ENCODE measurements around the gene DPH3.
A peak's percentile ranks its signal among the peaks of the same experiment; 100 is the strongest.
"Not testable (repeated sequence)": the region's sequence is repeated elsewhere in the genome, so short reads cannot be mapped to it uniquely, and the experiment has no call there.

The DPH3 gene

DNA sequence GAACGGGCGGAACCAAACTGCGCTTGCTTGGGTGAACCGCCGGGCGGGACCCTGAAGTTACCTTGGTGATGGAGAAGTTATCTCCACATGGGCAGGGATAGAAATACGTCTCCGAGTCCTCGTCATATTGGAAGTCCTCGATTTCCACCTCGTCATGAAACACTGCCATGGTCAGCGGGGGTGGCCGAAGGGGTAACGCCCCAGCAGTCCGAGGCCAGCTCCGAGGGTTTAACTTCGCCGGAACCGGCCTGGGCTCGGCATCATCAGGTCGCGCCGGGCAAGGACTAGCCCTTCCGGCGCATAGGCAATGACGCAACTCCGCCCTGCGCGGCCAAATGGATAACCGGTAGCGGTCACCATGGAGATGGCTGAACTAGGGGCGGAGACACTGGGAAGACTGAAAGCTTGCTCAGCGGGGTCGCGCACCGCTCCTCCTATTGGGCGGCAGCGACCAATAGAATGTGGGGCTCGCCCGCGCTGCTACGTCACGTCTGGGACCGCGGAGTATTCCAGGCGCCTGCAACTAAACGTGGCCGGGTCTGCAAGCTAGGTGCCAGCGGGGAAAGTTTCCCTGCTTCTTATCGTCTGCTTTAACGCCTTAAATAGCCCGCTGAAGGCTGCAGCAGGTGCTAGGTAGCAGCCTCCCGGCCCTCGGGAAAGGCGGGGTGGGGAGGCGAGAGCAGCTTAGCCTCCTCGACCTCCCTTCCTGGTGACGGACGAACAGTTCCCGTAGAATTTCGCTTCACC, at the start of gene DPH3, which contains the start of gene OXNAD1:
Gene DPH3 (minus strand): TSS at position 236 of the 747 bp plus-strand sequence. CDS start 67 bp downstream, at position 169.
Gene OXNAD1 (plus strand): TSS at position 505 of the 747 bp plus-strand sequence. CDS start 5,741 bp downstream, outside the sequence.
- peaks cover 0 to 18% (median 0%) of the 10 kb centered on the region in 11 experiments; a peak in 6 of 22 replicates for H4K20me1 ChIP-seq
- H3K36me3 ChIP-seq, result peaks cover 13 to 31% (median 22%) of the 10 kb centered on the region in 11 experiments; a peak in 20 of 22 replicates
- peak within 1 kb of the TSS; percentile 89 to 98 (median 93) for H3K4me2 ChIP-seq
- H3K9me3 ChIP-seq (replicated peaks in 1 of 11), result no peaks in the 10 kb centered on the region
- no peaks in the 10 kb centered on the region for H3K27me3 ChIP-seq
- peak within 1 kb of the TSS; percentile 79 to 91 (median 86) for H3K9ac ChIP-seq
- TF ChIP-seq Cebpa-rat (IDR thresholded peaks at IDR 0.05), result peak in 2 of 11 experiments; percentile 29 to 52; a peak in 2 of 22 replicates
- H3K27ac ChIP-seq, result peak within 1 kb of the TSS; percentile 69 to 90 (median 77)
- peaks cover 32 to 65% (median 43%) of the 10 kb centered on the region in 10 experiments for H3K4me1 ChIP-seq
- peak within 1 kb of the TSS; percentile 77 to 96 (median 85) for H3K4me3 ChIP-seq

DNA sequence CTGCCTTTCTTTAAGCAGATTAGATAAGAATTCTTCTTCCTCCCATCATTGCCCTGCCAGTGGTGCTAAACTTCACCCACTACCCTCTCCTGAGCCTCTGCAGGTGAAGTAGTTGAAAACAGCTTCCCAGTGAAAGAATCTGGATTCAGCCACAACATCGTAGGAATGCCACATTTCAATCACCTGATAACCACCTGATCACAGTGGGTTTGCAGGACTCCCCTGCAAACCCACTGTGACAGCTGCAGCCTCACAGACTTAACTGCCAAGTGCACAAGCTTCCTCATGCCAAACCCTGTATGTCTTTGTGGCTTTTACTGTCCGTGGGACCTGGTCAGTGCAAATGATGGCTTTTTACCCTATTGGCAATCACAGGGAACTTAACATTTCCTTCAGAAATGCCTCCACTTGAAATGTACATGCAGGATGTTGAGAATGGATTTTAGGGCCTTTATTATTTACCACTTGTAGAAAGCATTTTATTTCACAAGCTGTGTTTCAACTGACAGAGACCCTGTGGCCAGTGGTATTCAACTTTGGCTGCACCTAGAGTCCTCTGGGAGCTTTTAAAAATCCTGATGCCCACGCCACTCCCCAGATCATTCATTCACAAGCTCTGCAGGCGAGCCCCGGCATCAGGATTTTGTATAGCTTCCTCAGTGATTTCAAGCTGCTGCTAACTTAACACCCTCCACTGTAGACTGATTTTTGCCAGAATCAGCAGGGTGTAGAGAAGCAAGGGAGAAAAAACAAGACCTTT, 49.3 kb upstream of the DPH3 start:
- Histone ChIP-seq H3K36me3 (peaks cover 65 to 77% (median 70%) of the 10 kb centered on the region in 11 experiments), H3K4me2 (no peak overlapping the region), H3K4me3 (no peak overlapping the region), H3K27me3 (no peaks in the 10 kb centered on the region), H3K4me1 (peaks cover 11 to 35% (median 26%) of the 10 kb centered on the region in 10 experiments), H3K9ac (no peak overlapping the region), H3K27ac (no peak overlapping the region), H4K20me1 (peaks cover 13 to 64% (median 28%) of the 10 kb centered on the region in 11 experiments; a peak in 18 of 22 replicates), H3K9me3 (replicated peaks in 1 of 11) (no peaks in the 10 kb centered on the region)
- no peak for TF ChIP-seq Cebpa-rat (IDR thresholded peaks at IDR 0.05)

DNA sequence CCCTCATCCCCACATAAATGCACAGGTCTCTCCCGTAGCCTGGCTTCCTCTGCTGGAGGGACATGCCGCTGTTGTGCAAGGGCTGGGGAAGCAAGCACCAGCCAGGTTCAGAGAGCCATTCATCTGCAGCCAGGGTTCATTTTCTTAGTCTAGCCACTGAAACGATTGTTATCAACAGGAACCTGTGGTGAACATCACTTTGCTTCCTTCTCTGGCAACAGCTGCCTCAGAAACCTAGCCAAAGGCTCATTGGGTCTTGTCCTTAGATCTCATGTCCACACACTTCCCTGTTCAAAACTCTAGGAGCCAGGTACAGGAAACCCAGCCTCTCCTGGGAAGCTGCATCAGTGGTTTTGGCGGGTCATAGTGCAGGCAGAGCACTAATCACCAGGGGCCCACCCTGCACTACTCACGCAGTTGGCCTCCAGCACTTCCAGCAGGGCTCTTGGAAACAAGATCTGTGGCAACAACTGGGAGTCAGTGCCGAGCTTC, 47.3 kb upstream of the DPH3 start:
- H3K4me3 ChIP-seq, result no peak overlapping the region
- H3K9ac ChIP-seq, result peak overlapping the region in 2 of 11 experiments; percentile 20 to 21; a peak in 1 of 22 replicates
- H3K4me2 ChIP-seq, result peak overlapping the region; percentile 1 to 79 (median 60); a peak in 18 of 22 replicates
- peaks cover 11 to 35% (median 26%) of the 10 kb centered on the region in 10 experiments for H3K4me1 ChIP-seq
- 0 out of 22 replicates have a peak, but pooled peaks of 2 of the 11 experiments have one; percentile 9 to 17 for TF ChIP-seq Cebpa-rat (IDR thresholded peaks at IDR 0.05)
- no peaks in the 10 kb centered on the region for H3K9me3 ChIP-seq (replicated peaks in 1 of 11)
- no peaks in the 10 kb centered on the region for H3K27me3 ChIP-seq
- H4K20me1 ChIP-seq, result peaks cover 7 to 49% (median 22%) of the 10 kb centered on the region in 11 experiments; a peak in 17 of 22 replicates
- H3K27ac ChIP-seq, result peak overlapping the region in 8 of 11 experiments; percentile 4 to 66 (median 30); a peak in 13 of 22 replicates
- H3K36me3 ChIP-seq, result peaks cover 52 to 72% (median 62%) of the 10 kb centered on the region in 11 experiments

DNA sequence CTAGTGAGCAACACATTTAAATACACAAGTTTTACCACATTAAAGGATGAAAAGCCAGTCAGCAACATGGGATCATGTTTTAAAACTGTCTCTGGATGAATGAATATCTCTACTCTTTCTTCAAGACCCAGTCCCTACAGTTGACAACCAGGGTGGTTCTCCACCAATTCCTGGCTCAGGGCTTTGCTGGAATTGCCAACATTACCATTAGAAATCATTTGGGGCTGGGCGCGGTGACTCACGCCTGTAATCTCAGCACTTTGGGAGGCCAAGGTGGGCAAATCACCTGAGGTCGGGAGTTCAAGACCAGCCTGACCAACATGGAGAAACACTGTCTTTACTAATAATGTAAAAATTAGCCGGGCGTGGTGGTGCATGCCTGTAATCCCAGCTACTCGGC, 45.7 kb upstream of the DPH3 start:
- not testable (repeated sequence) for H3K27me3 ChIP-seq; H3K27ac ChIP-seq; H3K9me3 ChIP-seq (replicated peaks in 1 of 11); H3K4me3 ChIP-seq; H3K4me2 ChIP-seq; H3K9ac ChIP-seq
- H3K36me3 ChIP-seq, result peaks cover 39 to 72% (median 56%) of the 10 kb centered on the region in 11 experiments
- H4K20me1 ChIP-seq, result peaks cover 4 to 35% (median 22%) of the 10 kb centered on the region in 11 experiments; a peak in 16 of 22 replicates
- H3K4me1 ChIP-seq, result peaks cover 11 to 35% (median 26%) of the 10 kb centered on the region in 10 experiments

DNA sequence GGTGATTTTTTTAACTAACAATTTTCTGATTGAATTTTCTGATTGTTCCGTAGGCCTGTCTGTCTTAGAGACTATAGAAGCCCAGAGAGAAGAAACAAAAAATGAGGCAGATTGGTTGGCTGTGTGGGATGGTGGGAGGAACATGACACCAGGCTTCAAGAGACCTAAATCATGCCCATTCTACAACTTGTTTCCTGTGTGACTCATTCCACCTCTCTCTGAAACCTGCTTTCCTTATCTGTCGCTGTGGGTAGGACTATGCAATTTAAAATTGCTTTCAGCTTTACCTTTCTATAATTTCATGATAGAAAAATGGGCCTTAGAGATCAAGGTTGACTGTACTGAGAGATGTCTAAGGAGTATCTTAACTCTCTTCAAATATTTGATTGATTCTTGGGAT, 44.8 kb upstream of the DPH3 start:
- Histone ChIP-seq H3K27ac (no peak overlapping the region), H4K20me1 (peaks cover 4 to 35% (median 22%) of the 10 kb centered on the region in 11 experiments; a peak in 16 of 22 replicates), H3K4me3 (no peak overlapping the region), H3K36me3 (peaks cover 34 to 72% (median 56%) of the 10 kb centered on the region in 11 experiments), H3K27me3 (no peaks in the 10 kb centered on the region), H3K9me3 (replicated peaks in 1 of 11) (no peaks in the 10 kb centered on the region), H3K4me1 (peaks cover 11 to 35% (median 26%) of the 10 kb centered on the region in 10 experiments), H3K9ac (no peak overlapping the region), H3K4me2 (peak overlapping the region in 3 of 11 experiments; percentile 6 to 36 (median 9); a peak in 1 of 22 replicates)
- TF ChIP-seq Cebpa-rat (IDR thresholded peaks at IDR 0.05), result no peak

DNA sequence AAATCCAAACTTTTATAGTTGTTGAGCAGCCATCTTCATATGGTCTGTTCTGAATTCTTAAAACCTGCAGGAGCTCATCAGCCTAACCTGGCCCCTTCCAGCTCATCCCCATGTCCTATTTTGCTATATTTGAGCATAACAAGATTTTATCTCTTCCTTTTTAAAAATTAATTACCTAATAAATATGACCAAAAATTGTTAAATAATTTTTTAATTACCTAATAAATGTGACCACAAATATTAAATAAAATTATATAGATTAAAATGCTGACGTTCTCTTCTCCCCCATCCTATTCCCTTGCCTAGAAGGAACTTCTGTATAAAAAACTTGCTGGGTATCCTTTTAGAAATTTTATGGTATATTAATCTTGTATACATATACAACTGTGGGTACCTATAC, 44.0 kb upstream of the DPH3 start:
- H3K27ac ChIP-seq, result no peak overlapping the region
- H3K36me3 ChIP-seq, result peaks cover 26 to 72% (median 55%) of the 10 kb centered on the region in 11 experiments
- no peaks in the 10 kb centered on the region for H3K9me3 ChIP-seq (replicated peaks in 1 of 11)
- TF ChIP-seq Cebpa-rat (IDR thresholded peaks at IDR 0.05), result no peak
- H4K20me1 ChIP-seq, result peaks cover 4 to 27% (median 15%) of the 10 kb centered on the region in 11 experiments; a peak in 16 of 22 replicates
- H3K4me2 ChIP-seq, result no peak overlapping the region
- H3K27me3 ChIP-seq, result no peaks in the 10 kb centered on the region
- peaks cover 11 to 32% (median 23%) of the 10 kb centered on the region in 10 experiments for H3K4me1 ChIP-seq
- no peak overlapping the region for H3K9ac ChIP-seq
- no peak overlapping the region for H3K4me3 ChIP-seq

DNA sequence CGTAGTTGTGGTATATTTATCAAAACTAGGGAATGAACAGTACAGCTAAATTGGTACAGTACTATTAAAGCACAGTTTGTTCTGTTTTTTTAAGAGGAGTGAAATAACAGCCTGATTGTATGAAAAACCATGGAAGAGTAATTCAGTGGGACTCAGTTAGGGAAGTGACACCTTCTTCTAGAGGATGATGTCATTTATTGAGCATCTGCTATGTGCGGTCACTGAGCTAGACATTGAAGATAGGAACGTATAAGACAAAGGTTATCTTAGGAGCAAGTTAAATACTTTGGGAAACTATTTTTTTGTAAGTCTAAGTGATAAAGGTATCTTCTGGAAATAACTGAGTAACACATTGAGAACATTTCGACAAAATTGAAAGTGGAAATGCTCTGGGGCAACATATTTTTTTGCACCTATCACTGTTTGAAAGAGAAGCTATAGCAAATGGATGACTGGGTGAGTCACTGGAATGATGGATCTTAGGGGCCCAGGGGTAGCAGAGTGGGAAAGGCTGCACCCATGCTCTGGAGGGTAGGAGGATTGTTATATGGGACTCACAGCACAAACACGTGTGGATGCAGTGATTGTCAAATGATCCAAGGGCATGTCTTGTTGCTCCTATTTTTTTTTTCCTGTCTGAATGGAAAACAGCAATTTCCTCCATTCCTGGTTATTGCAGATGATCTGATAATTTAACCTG, 43.2 kb upstream of the DPH3 start:
- Histone ChIP-seq H3K9me3 (replicated peaks in 1 of 11) (no peaks in the 10 kb centered on the region), H3K9ac (no peak overlapping the region), H3K4me1 (peaks cover 17 to 34% (median 25%) of the 10 kb centered on the region in 10 experiments), H3K27ac (no peak overlapping the region), H3K4me3 (no peak overlapping the region), H3K4me2 (no peak overlapping the region), H3K36me3 (peaks cover 25 to 70% (median 49%) of the 10 kb centered on the region in 11 experiments), H4K20me1 (peaks cover 0 to 19% (median 12%) of the 10 kb centered on the region in 11 experiments; a peak in 15 of 22 replicates), H3K27me3 (no peaks in the 10 kb centered on the region)
- no peak for TF ChIP-seq Cebpa-rat (IDR thresholded peaks at IDR 0.05)

DNA sequence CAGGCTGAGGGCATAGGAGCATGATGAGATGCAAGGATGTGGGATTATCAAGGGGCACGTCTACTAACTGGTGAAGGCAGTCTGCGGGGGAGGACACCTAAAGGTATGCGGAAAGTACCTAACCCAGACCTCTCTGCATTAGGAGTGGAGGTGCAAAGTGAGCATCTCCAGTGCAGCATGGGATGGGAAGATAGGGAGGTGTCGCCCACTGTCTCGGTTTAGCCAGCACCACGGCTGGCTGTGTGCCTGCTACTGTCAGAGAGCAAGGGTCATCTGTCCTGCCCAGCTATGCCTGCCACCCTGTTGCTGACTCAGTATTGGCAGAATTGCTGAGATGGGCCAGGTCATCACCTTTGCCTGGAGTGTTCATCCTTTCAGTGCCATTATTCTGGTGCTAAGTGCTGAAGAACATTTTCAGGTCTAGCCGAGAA, 40.4 kb upstream of the DPH3 start:
- Histone ChIP-seq H3K4me3 (no peak overlapping the region), H3K4me1 (peaks cover 30 to 44% (median 35%) of the 10 kb centered on the region in 10 experiments), H3K4me2 (no peak overlapping the region), H3K9me3 (replicated peaks in 1 of 11) (no peaks in the 10 kb centered on the region), H3K9ac (no peak overlapping the region), H3K27ac (no peak overlapping the region), H3K36me3 (peaks cover 29 to 75% (median 59%) of the 10 kb centered on the region in 11 experiments), H3K27me3 (no peaks in the 10 kb centered on the region), H4K20me1 (peaks cover 0 to 5% (median 0%) of the 10 kb centered on the region in 11 experiments; a peak in 1 of 22 replicates)
- no peak for TF ChIP-seq Cebpa-rat (IDR thresholded peaks at IDR 0.05)

All from BLaER1 treated with 17β-estradiol and CSF1 and Interleukin-3, amounts not matched to agents 10 nM and 100 nM (cell line).